AML-193 (cell line): ENCODE results near the gene DHRS3.

ENCODE experiments used
- DNase-seq, 2 experiments: peaks; one replicate each; lab custom pipeline; 2025; lab: John Stamatoyannopoulos, UW

Gene DHRS3

GRCh38 chr1:12596007-12596821 is 21.8 kb downstream of the DHRS3 start:
- DNase-seq: no peak

GRCh38 chr1:12595757-12596006 is 22.3 kb downstream of the DHRS3 start:
- DNase-seq: no peak

GRCh38 chr1:12594966-12595756 is 22.8 kb downstream of the DHRS3 start:
- DNase-seq: no peak

- DNase-seq: no peak
Observed at GRCh38 chr1:12594490-12594889, 23.5 kb downstream of the DHRS3 start.

- no peak for DNase-seq
Observed at GRCh38 chr1:12593621-12594066, 24.4 kb downstream of the DHRS3 start.

DNA sequence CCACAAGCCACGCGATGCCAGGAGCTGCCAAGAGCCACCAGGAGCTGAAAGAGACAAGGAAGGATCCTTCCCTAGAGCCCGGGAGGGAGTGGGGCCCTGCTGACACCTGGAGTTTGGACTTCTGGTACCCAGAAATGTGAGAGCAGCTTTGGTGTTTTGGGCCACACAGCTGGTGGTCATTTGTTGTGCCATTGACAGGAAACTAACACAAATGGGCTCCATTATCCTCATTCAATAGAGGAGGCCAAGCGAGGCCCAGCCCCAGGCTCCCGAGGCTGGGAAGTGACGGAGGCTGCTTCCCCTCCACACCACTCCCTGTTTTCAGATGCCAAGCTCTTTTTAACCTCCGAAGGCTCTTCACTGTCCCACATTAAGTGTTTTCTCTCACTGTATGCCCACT is 25.5 kb downstream of the DHRS3 start:
- no peak for DNase-seq

GRCh38 chr1:12591267-12591938 is 26.6 kb downstream of the DHRS3 start:
- no peak for DNase-seq

DNA sequence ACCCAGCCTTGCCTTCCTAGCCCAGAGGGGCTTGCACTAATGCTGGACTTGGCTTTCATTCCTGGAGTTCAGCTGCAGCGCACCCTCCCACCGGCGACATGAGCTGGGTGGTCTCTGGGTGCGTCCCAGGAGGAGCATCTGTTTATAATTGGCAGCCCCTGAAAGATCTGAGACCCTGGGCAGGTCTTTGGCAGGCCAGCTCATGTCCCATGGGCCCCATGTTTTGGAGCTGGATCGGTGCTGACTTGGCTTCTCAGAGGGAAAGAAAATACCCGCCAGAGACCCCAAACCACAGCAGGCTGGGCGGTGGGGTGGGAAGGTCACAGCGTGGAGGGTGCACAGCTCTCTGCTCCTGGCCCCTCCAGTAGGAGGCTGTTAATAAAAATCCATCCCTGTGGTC is 29.3 kb downstream of the DHRS3 start:
- DNase-seq: no peak

DNA sequence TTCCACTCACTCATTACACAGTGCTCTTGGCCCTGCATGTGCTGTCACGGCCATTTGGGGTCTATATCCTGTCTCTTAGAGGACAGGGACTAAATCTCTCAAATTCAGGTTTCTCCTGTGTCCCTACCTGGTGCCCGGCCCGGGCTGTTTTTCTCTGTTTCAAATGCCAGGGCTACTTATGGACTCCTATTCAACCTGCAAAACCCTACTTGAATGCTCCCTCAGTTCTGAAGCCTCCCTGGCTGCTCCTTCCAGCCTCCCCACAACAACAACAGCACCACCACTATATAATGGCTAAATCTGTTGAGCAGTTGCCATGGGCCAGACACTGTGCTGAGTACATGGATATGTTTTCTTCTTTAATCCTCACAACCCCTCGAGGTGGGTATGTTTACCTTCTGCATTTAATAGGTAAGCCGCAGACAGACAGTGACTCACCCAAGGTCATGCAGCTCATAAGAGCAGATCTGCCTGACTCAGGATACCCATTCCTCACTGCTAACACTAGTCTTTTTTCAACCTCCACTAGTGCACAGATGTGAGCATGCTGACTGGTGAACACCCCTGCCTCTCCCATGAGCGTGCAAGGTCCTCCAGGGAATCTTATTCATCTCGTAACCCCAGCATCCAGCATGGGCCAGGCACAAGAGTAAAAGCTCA is 29.9 kb downstream of the DHRS3 start:
- no peak for DNase-seq

GRCh38 chr1:12585951-12586942 is 31.8 kb downstream of the DHRS3 start:
- DNase-seq: no peak

- DNase-seq: no peak
Observed at GRCh38 chr1:12585536-12585935, 32.5 kb downstream of the DHRS3 start.

- no peak for DNase-seq
Observed at GRCh38 chr1:12584900-12585525, 33.0 kb downstream of the DHRS3 start.

GRCh38 chr1:12583484-12583883 is 34.5 kb downstream of the DHRS3 start:
- DNase-seq: no peak

DNA sequence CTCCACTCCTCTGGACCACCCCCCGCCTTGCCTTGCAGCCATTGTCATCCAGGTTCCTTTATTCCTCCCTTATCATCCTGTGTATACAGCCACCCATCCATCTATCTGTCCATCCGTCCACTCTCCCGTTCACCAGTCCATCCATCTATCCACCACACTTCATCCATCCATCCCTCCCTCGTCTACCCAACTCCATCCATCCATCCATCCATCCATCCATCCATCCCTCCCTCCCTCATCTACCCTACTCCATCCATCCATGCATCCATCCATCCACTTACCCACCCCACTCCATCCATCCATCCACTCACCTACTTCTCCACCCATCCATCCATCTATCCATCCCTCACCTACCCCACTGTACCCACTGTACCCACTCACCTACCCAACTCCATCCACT is 35.4 kb downstream of the DHRS3 start:
- DNase-seq: no peak

DNA sequence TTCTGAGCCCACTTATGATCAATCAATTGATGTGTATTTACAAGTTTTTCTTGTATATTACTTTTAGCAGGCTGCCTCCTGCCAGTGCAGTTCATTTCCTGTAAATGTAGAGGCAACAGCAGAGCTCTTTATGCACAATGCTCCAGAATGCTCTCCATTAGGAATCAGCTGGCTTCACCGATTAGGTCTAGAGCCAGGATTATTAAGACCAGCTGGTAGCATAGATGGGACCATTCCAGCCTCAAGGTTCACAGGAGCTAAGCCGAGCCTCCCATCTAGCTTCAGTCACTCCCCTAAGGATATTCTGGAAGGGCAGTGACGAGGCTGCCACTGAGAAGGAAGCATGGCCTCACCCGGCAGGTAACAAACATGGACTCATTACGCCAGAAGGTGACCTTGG is 36.8 kb downstream of the DHRS3 start:
- DNase-seq: no peak

DNA sequence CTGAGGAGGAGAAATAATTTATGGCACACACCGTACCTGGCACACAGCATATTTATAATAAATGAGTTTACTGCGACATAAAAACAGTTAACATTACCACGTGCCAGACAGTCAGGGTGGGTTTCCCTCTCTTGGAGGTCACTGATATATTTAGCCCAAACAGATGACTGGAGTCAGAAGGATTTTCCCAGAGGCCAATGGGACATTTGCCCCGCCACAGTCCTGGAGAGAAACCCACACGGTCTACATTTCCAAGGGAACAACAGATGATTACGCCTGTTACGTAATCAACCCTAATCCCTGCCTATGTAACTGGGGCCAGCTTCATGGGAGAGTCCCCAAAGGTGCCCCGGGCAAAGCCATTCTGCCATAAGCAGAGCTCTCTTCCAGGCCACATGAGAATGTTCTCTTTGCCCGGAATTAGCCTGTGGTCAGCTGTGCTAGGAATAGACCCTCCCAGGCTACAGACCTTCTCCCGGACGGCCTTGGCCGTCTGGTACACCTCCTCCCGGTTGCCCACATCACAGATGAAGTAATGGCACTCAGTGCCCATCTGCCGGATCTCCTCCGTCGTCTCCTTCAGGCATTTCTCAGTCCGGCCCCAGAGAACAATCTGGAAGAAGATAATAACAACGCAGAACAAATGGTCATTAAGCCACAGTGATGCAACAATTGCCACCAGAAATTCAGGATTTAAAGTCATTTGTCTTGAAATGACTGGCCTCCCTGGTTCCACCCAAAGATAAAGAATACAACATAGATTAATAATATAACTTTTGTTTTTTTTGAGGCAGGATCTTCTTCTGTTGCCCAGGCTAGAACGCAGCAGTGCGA is 37.7 kb downstream of the DHRS3 start:
- DNase-seq: no peak

DNA sequence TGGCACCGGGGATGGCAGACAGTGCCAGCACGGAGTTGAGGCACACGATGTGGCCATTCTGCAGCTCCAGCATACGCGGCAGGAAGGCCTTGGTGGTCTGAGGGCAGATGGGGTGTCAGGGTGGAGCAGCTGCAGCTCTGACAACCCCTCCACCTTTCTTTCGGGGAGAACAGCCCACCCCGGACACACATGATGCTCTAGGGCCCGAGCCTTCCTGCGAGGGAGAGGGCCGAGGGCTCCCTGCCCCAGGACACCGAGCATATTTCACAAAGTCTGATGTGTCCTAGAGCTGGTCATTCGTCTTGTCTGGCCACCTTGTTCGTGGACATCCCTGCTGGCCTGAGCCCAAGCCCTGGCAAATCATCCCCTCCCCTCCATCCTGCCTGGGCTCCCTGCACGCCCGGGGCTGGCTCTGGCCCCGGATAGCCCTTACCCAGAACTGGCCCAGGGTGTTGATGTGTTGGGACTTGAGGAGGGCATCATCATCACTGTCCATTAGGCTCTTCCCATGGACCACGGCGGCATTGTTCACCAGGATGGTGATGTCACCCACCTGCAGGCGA is 39.1 kb downstream of the DHRS3 start:
- no peak for DNase-seq

GRCh38 chr1:12577020-12577419 is 41.0 kb downstream of the DHRS3 start:
- no peak for DNase-seq

DNA sequence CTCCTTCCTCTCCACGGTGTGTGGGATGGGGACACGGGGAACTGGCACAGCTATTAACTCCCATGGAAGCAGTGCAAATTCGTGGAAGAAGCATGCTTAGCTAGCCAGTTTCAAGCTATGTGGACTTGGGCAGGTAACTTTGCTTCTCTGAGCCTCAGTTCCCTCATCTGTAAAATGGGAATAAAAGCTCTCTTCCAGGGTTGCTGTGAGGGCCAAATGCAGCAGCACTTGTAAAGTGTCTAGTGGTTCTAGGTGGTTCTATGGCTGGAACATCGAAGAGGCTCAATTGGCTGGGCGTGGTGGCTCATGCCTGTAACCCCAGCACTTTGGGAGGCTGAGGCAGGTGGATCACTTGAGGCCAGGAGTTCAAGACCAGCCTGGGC is 43.3 kb downstream of the DHRS3 start:
- no peak for DNase-seq
